A673 (cell line): ENCODE results near the gene LRRC2. TPM values are rescaled to one million over a fixed set of nuclear protein-coding genes. Genes with fewer than 3 reads are reported as not detected.

Source experiments
- BruUV-seq: library from RNA; stranded (reverse); fragments of 400-500 nt; replicated peaks from 2 replicates; lab custom pipeline; 2021; lab: Mats Ljungman, UMichigan
- CTCF ChIA-PET: fragments of 300-600 bp; sonication (Branson Sonifier 250); formaldehyde crosslinking; loops from one replicate; lab custom pipeline; 2022; ENCODE audit warnings: antibody characterized with exemption; lab: Charles Lee
- POLR2A ChIA-PET: fragments of 300-600 bp; sonication (Branson Sonifier 250); formaldehyde crosslinking; loops from one replicate; lab custom pipeline; 2022; ENCODE audit warnings: antibody characterized with exemption; ENCODE audit not compliant: low non-redundant PET; lab: Charles Lee
- DNase-seq: peaks from one replicate; pipeline ENCODE4 v3.0.0-alpha.2; 2015; ENCODE audit warnings: low spot score
- H3K27ac ChIP-seq: fragments of 200-600 bp; sonication (generic); 2 replicates; pipeline ENCODE4 v1.5.1; 2016; ENCODE audit warnings: mixed run types, low read depth, mild to moderate bottlenecking, mixed read lengths, antibody characterized with exemption, low read length; ENCODE audit not compliant: poor library complexity, severe bottlenecking
- H3K27me3 ChIP-seq: fragments of 200-600 bp; sonication (generic); replicated peaks from 2 replicates; pipeline ENCODE4 v1.6.1; 2017; ENCODE audit warnings: mixed run types, low read depth, mild to moderate bottlenecking, mixed read lengths, antibody characterized with exemption, low read length; ENCODE audit not compliant: insufficient read depth, poor library complexity
- H3K36me3 ChIP-seq: fragments of 200-600 bp; sonication (generic); 2 replicates; pipeline ENCODE4 v1.6.1; 2016; ENCODE audit warnings: mixed run types, mild to moderate bottlenecking, mixed read lengths, antibody characterized with exemption, low read length; ENCODE audit not compliant: insufficient read depth, poor library complexity, severe bottlenecking
- H3K4me1 ChIP-seq: fragments of 200-600 bp; sonication (generic); 2 replicates; pipeline ENCODE4 v1.6.1; 2017; ENCODE audit warnings: mixed run types, mild to moderate bottlenecking, mixed read lengths, antibody characterized with exemption, low read length; ENCODE audit not compliant: insufficient read depth, poor library complexity, severe bottlenecking
- H3K4me3 ChIP-seq: fragments of 200-600 bp; sonication (generic); 2 replicates; pipeline ENCODE4 v1.5.1; 2016; ENCODE audit warnings: low read depth, mixed run types, mild to moderate bottlenecking, mixed read lengths, low read length; ENCODE audit not compliant: poor library complexity, severe bottlenecking
- H3K9me3 ChIP-seq: fragments of 200-600 bp; sonication (generic); 2 replicates; pipeline ENCODE4 v1.6.1; 2016; ENCODE audit warnings: mixed run types, low read depth, mild to moderate bottlenecking, mixed read lengths, antibody characterized with exemption, low read length; ENCODE audit not compliant: poor library complexity, severe bottlenecking
- CTCF ChIP-seq: fragments of 300-800, 200-600 bp; sonication (generic); conservative IDR thresholded peaks from 2 replicates; pipeline ENCODE4 v1.5.1; 2017; ENCODE audit warnings: low read depth, mild to moderate bottlenecking, antibody characterized with exemption, low read length, moderate library complexity, mixed read lengths
- EZH2 ChIP-seq: fragments of 200-600 bp; sonication (generic); IDR thresholded peaks from 2 replicates; pipeline ENCODE4 v1.6.1; 2017; ENCODE audit warnings: borderline replicate concordance, low read depth, mild to moderate bottlenecking, mixed read lengths, antibody characterized with exemption, low read length; ENCODE audit not compliant: poor library complexity, severe bottlenecking
- intact Hi-C: fragments of 100-400 bp; cut with micrococcal nuclease; formaldehyde crosslinking; loops from one replicate; pipeline ENCODE4 v1.10.0; 2022; ENCODE audit not compliant: unreplicated experiment
- total RNA-seq: library from RNA; stranded (reverse); gene quantifications from 2 replicates; pipeline ENCODE4 v1.2.3, GENCODE V29; 2021

LRRC2 gene
- total RNA-seq, 1 experiment from 2014 or later: 0.28 TPM

- Histone ChIP-seq H3K4me3 (no peak overlapping the region), H3K9me3 (no peaks in the 10 kb centered on the region), H3K27ac (no peak overlapping the region), H3K36me3 (no peaks in the 10 kb centered on the region), H3K27me3 (no peaks in the 10 kb centered on the region), H3K4me1 (no peaks in the 10 kb centered on the region)
- intact Hi-C loops: no loop called here
- ChIA-PET POLR2A (no interaction called here), CTCF (no interaction called here)
- DNase-seq: no peak
- no TSS peak for BruUV-seq
- no peak for TF ChIP-seq EZH2
- no peak for TF ChIP-seq CTCF
Observed at GRCh38 chr3:46545818-46546630, 20.1 kb downstream of the LRRC2 start.

GRCh38 chr3:46544771-46545503 is 21.2 kb downstream of the LRRC2 start:
- no peak for TF ChIP-seq CTCF
- no peak overlapping the region for H3K4me3 ChIP-seq
- no peaks in the 10 kb centered on the region for H3K36me3 ChIP-seq
- no peak overlapping the region for H3K27ac ChIP-seq
- no peaks in the 10 kb centered on the region for H3K27me3 ChIP-seq
- BruUV-seq: no TSS peak
- ChIA-PET POLR2A (no interaction called here), CTCF (no interaction called here)
- intact Hi-C loops: no loop called here
- H3K9me3 ChIP-seq: no peaks in the 10 kb centered on the region
- H3K4me1 ChIP-seq: no peaks in the 10 kb centered on the region
- no peak for DNase-seq

- DNase-seq: no peak
- H3K4me3 ChIP-seq: no peak overlapping the region
- intact Hi-C loops: no loop called here
- H3K9me3 ChIP-seq: no peaks in the 10 kb centered on the region
- POLR2A ChIA-PET: no interaction called here
- TF ChIP-seq CTCF (no peak), EZH2 (no peak)
- no peaks in the 10 kb centered on the region for H3K4me1 ChIP-seq
- no peak overlapping the region for H3K27ac ChIP-seq
- H3K36me3 ChIP-seq: no peaks in the 10 kb centered on the region
- CTCF ChIA-PET: no interaction called here
- H3K27me3 ChIP-seq: no peaks in the 10 kb centered on the region
- no TSS peak for BruUV-seq
Observed at GRCh38 chr3:46542801-46543201, 23.3 kb downstream of the LRRC2 start.
